ENCODE data around the gene CAPN2.

- TF ChIP-seq, protein P1, sequence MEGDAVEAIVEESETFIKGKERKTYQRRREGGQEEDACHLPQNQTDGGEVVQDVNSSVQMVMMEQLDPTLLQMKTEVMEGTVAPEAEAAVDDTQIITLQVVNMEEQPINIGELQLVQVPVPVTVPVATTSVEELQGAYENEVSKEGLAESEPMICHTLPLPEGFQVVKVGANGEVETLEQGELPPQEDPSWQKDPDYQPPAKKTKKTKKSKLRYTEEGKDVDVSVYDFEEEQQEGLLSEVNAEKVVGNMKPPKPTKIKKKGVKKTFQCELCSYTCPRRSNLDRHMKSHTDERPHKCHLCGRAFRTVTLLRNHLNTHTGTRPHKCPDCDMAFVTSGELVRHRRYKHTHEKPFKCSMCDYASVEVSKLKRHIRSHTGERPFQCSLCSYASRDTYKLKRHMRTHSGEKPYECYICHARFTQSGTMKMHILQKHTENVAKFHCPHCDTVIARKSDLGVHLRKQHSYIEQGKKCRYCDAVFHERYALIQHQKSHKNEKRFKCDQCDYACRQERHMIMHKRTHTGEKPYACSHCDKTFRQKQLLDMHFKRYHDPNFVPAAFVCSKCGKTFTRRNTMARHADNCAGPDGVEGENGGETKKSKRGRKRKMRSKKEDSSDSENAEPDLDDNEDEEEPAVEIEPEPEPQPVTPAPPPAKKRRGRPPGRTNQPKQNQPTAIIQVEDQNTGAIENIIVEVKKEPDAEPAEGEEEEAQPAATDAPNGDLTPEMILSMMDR (IDR thresholded peaks at IDR 0.05), result no peak
- TF ChIP-seq POLR2A (IDR thresholded peaks at IDR 0.05) (no peak), EP300 (IDR thresholded peaks at IDR 0.05) (no peak)
Measured at GRCh38 chr1:223729906-223730305, 17.6 kb downstream of the CAPN2 start.
